ENCODE data around the gene CUX1.

- no peak for TF ChIP-seq CTCF (IDR thresholded peaks at IDR 0.05; ENCODE audit: insufficient read depth, low read length)
- TF ChIP-seq GABPA (IDR thresholded peaks at IDR 0.05; ENCODE audit: low read depth) = no peak
- TF ChIP-seq POLR2AphosphoS5 (IDR thresholded peaks at IDR 0.05; ENCODE audit: low read depth) = no peak
- TF ChIP-seq REST (IDR thresholded peaks at IDR 0.05; ENCODE audit: insufficient replicate concordance, low read depth) = no peak
These were observed 493.0 kb downstream of the CUX1 start for GRCh38 chr7:102310414-102310815.

Data from HL-60 (cell line).